MCF 10A (cell line): ENCODE data around the gene COPS6. TPM values are rescaled to one million over a fixed set of nuclear protein-coding genes. Genes with fewer than 3 reads are reported as not detected.

Experiments used
- BruUV-seq: library from RNA; stranded (reverse); fragments of 400-500 nt; replicated peaks from 2 replicates; lab custom pipeline; 2021; lab: Mats Ljungman, UMichigan
- CTCF ChIA-PET: fragments of 300-600 bp; sonication (Branson Sonifier 250); formaldehyde crosslinking; extraction: SDS; loops from one replicate; lab custom pipeline; 2021; ENCODE audit warnings: antibody characterized with exemption, inconsistent platforms; lab: Yijun Ruan, JAX
- POLR2A ChIA-PET: fragments of 300-600, 350-650 bp; sonication (Branson Sonifier 250); formaldehyde crosslinking; extraction: SDS; loops from one replicate; lab custom pipeline; 2020; ENCODE audit warnings: antibody characterized with exemption, inconsistent platforms; lab: Yijun Ruan, JAX
- DNase-seq: peaks from one replicate; pipeline ENCODE4 v3.0.0-alpha.2; 2018; ENCODE audit not compliant: unreplicated experiment
- H3K27ac Mint-ChIP-seq: one replicate; pipeline ENCODE4 v1.8.0; 2022; ENCODE audit warnings: mild to moderate bottlenecking, low read depth, mixed read lengths; ENCODE audit not compliant: unreplicated experiment
- H3K27me3 Mint-ChIP-seq: one replicate; pipeline ENCODE4 v1.8.0; 2022; ENCODE audit warnings: mixed read lengths; ENCODE audit not compliant: insufficient read depth, unreplicated experiment
- H3K36me3 Mint-ChIP-seq: one replicate; pipeline ENCODE4 v1.8.0; 2022; ENCODE audit warnings: mild to moderate bottlenecking, moderate library complexity, mixed read lengths; ENCODE audit not compliant: insufficient read depth, unreplicated experiment
- H3K4me1 Mint-ChIP-seq: one replicate; pipeline ENCODE4 v1.8.0; 2022; ENCODE audit warnings: mixed read lengths; ENCODE audit not compliant: insufficient read depth, unreplicated experiment
- H3K4me3 Mint-ChIP-seq: one replicate; pipeline ENCODE4 v1.8.0; 2022; ENCODE audit warnings: mild to moderate bottlenecking, moderate library complexity, mixed read lengths; ENCODE audit not compliant: unreplicated experiment
- H3K9me3 Mint-ChIP-seq: one replicate; pipeline ENCODE4 v1.8.0; 2022; ENCODE audit warnings: mixed read lengths; ENCODE audit not compliant: unreplicated experiment
- intact Hi-C: fragments of 100-400 bp; cut with micrococcal nuclease; formaldehyde crosslinking; loops from 2 replicates; pipeline ENCODE4 v1.14.1; 2022
- total RNA-seq: library from RNA; stranded (reverse); gene quantifications from 2 replicates; pipeline ENCODE4 v1.2.3, GENCODE V29; 2022
- TF ChIP-seq, protein P1 (sequence below): fragments of 200-600 bp; IDR thresholded peaks from one replicate; pipeline ENCODE4 v1.8.0; 2022; ENCODE audit warnings: antibody characterized with exemption, mild to moderate bottlenecking; ENCODE audit not compliant: unreplicated experiment

The COPS6 gene
- total RNA-seq, 1 experiment from 2014 or later = 103 TPM

DNA sequence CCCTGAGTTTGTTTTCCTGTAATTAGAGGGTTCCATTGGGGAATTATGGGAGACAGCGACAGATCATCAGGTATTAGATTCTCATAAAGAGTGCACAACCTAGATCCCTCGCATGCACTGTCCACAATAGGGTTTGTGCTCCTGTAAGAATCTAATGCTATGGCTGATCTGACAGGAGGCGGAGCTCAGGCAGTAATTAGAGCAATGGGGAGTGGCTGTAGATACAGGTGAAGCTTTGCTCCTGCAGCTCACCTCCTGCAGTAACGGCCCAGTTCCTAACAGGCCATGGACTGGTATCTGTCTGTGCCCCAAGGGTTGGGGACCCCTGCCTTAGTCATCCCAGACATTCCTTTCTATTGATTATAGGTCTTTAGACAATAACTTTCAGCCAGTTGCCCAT, 40.1 kb upstream of the COPS6 start:
- BruUV-seq = no TSS peak
- Mint-ChIP-seq H3K4me3 (peak overlapping the region; percentile 82), H3K27ac (no peak overlapping the region), H3K27me3 (no peaks in the 10 kb centered on the region), H3K9me3 (no peaks in the 10 kb centered on the region), H3K4me1 (peaks cover 13% of the 10 kb centered on the region), H3K36me3 (peaks cover 15% of the 10 kb centered on the region)
- DNase-seq = peak; percentile 8
- intact Hi-C loops = no loop called here
- TF ChIP-seq, protein P1, sequence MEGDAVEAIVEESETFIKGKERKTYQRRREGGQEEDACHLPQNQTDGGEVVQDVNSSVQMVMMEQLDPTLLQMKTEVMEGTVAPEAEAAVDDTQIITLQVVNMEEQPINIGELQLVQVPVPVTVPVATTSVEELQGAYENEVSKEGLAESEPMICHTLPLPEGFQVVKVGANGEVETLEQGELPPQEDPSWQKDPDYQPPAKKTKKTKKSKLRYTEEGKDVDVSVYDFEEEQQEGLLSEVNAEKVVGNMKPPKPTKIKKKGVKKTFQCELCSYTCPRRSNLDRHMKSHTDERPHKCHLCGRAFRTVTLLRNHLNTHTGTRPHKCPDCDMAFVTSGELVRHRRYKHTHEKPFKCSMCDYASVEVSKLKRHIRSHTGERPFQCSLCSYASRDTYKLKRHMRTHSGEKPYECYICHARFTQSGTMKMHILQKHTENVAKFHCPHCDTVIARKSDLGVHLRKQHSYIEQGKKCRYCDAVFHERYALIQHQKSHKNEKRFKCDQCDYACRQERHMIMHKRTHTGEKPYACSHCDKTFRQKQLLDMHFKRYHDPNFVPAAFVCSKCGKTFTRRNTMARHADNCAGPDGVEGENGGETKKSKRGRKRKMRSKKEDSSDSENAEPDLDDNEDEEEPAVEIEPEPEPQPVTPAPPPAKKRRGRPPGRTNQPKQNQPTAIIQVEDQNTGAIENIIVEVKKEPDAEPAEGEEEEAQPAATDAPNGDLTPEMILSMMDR = no peak
- ChIA-PET POLR2A (interaction anchor here (0.5 to 2.6 kb wide), 9 partner anchors 10 to 178 kb away, joined by 3 to 15 read pairs (median 7); partner anchors contain the start of genes AP4M1, MCM7 and ZKSCAN1), CTCF (interaction anchor here (0.6 to 1.7 kb wide), 7 partner anchors 11 to 550 kb away, joined by 3 to 5 read pairs (median 3); no protein-coding TSS in a partner anchor)

DNA sequence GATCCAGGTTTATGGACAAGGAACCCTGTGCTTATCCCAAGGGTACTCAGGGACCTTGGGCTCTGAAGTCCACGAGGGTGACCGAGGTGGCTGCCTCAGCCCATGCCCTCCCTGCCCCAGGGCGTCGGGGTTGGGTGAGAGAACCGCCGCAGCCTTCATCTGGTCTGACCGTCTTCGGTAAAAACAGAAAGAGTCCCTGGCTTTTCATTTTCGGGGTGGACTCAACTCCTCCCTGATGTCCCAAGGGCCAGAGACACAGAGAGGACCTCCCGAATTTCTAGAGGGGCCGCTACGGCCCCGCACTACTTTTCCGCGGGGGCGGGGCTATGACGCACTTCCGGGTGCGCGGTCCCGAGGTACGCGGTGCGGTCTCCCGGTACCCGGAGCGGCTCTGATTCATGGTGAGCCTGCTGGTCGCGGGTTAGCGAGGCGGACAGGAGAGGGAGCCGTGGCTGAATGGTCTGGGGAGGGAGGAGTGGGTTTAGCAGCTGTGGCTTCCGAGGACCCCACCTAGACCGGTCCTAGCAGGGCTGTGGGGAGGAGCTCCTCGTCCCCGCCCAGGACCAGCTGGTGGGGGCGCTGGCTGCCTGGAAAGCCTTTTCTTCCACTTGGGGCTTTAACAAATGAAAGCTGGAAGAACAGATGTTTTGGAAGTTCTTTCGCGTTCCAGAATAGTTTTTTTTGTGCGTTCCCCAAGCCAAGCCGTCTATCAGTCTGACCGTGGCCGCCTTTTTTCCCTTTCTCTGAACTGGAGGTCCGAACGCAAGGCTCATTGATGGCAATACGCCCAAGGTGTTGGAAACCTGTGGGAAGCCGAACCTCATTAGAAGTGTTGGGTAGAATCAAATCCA, 39.1 kb upstream of the COPS6 start, which contains the start of gene ZSCAN21:
Gene ZSCAN21, plus strand, starts transcription at position 334 of the 851 bp plus-strand sequence. CDS start 7,233 bp downstream, outside the sequence.
- peak; percentile 73 for DNase-seq
- intact Hi-C loops = loop anchor here (10.0 kb wide), 1 partner anchor 135 kb away; the partner anchor contains the start of gene TRIM4
- Mint-ChIP-seq H3K9me3 (no peaks in the 10 kb centered on the region), H3K4me1 (peaks cover 10% of the 10 kb centered on the region), H3K27me3 (no peaks in the 10 kb centered on the region), H3K27ac (peak within 1 kb of the TSS; percentile 91), H3K4me3 (peak within 1 kb of the TSS; percentile 82), H3K36me3 (peaks cover 15% of the 10 kb centered on the region)
- CTCF ChIA-PET = interaction anchor here (0.6 to 1.7 kb wide), 10 partner anchors 19 to 586 kb away, joined by 3 to 5 read pairs (median 3); no protein-coding TSS in a partner anchor
- BruUV-seq = TSS peak; percentile 81
- POLR2A ChIA-PET = interaction anchor here (0.6 to 2.6 kb wide), 28 partner anchors 9 to 825 kb away, joined by 3 to 15 read pairs (median 4); partner anchors contain the start of genes AP4M1, MCM7, SRRT and TRIM4
- TF ChIP-seq, protein P1 = peak; percentile 12

DNA sequence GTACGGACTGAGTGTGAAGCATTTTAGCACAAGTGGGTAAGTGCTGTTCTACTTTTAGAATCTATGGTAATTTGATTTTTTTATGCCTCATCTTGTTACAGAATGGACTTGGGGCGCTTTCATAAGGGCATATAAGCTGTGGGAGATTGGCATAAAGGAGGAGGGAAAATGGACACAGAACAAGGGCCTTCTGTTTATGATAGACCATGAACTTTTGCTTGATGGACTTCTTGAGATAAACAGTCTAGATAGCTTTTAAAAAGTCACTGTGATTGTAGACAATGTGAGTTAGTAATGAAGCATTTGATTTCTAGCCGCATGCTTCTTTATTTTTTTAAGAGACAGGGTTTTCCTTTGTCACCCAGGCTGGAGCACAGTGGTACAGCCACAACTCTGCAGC, 37.2 kb upstream of the COPS6 start:
- intact Hi-C loops = loop anchor here (10.0 kb wide), 1 partner anchor 137 kb away; the partner anchor contains the start of gene TRIM4
- peaks cover 23% of the 10 kb centered on the region for H3K36me3 Mint-ChIP-seq
- H3K4me3 Mint-ChIP-seq = peak overlapping the region; percentile 33
- no peak for DNase-seq
- POLR2A ChIA-PET = interaction anchor here (0.8 to 1.6 kb wide), 6 partner anchors 28 to 57 kb away, joined by 3 to 8 read pairs (median 4); partner anchors contain the start of gene ZKSCAN1
- BruUV-seq = no TSS peak
- TF ChIP-seq, protein P1 = no peak
- H3K4me1 Mint-ChIP-seq = peaks cover 8% of the 10 kb centered on the region
- H3K9me3 Mint-ChIP-seq = no peaks in the 10 kb centered on the region
- no peaks in the 10 kb centered on the region for H3K27me3 Mint-ChIP-seq
- CTCF ChIA-PET = interaction anchor here (0.6 to 3.3 kb wide), 14 partner anchors 18 to 160 kb away, joined by 3 to 39 read pairs (median 4); no protein-coding TSS in a partner anchor
- H3K27ac Mint-ChIP-seq = no peak overlapping the region
